H9 (cell line): ENCODE results near the gene NPAT. TPM values are rescaled to one million over a fixed set of nuclear protein-coding genes. Genes with fewer than 3 reads are reported as not detected.

Experiments
- DNase-seq: peaks from one replicate; pipeline ENCODE4 v3.0.0-alpha.2; 2017
- H2AFZ ChIP-seq: one replicate; pipeline ENCODE4 v1.6.1; 2013; ENCODE audit warnings: mild to moderate bottlenecking, low read length, control low read depth, moderate library complexity
- H2AK5ac ChIP-seq: 2 replicates; pipeline ENCODE4 v1.6.1; 2013; ENCODE audit warnings: low read length, control low read depth, mixed read lengths; ENCODE audit not compliant: insufficient read length
- H2BK120ac ChIP-seq: one replicate; pipeline ENCODE4 v1.6.1; 2013; ENCODE audit warnings: low read depth, mild to moderate bottlenecking, low read length, control low read depth, inconsistent platforms; ENCODE audit not compliant: poor library complexity, severe bottlenecking
- H2BK12ac ChIP-seq: 2 replicates; pipeline ENCODE4 v1.6.1; 2013; ENCODE audit warnings: low read length, control low read depth, mixed read lengths, low read depth; ENCODE audit not compliant: insufficient read length
- H2BK15ac ChIP-seq: 2 replicates; pipeline ENCODE4 v1.6.1; 2013; ENCODE audit warnings: low read depth, low read length, control low read depth
- H2BK20ac ChIP-seq: one replicate; pipeline ENCODE4 v1.6.1; 2013; ENCODE audit warnings: low read depth, mild to moderate bottlenecking, low read length, control low read depth, inconsistent platforms; ENCODE audit not compliant: poor library complexity, severe bottlenecking
- H2BK5ac ChIP-seq: 2 replicates; pipeline ENCODE4 v1.6.1; 2013; ENCODE audit warnings: low read length, control low read depth, mixed read lengths; ENCODE audit not compliant: insufficient read length
- H3K14ac ChIP-seq: 2 replicates; pipeline ENCODE4 v1.6.1; 2013; ENCODE audit warnings: low read length, control low read depth; ENCODE audit not compliant: insufficient read depth
- H3K18ac ChIP-seq: 2 replicates; pipeline ENCODE4 v1.6.1; 2013; ENCODE audit warnings: low read depth, mild to moderate bottlenecking, mixed read lengths, low read length, control low read depth; ENCODE audit not compliant: insufficient read length
- H3K23ac ChIP-seq: 2 replicates; pipeline ENCODE4 v1.6.1; 2013; ENCODE audit warnings: low read length, control low read depth, mixed read lengths, low read depth; ENCODE audit not compliant: insufficient read length
- H3K23me2 ChIP-seq: 2 replicates; pipeline ENCODE4 v1.6.1; 2013; ENCODE audit warnings: low read depth, mild to moderate bottlenecking, mixed read lengths, low read length, control low read depth; ENCODE audit not compliant: insufficient read length, poor library complexity, severe bottlenecking
- H3K27ac ChIP-seq: 2 replicates; pipeline ENCODE4 v1.5.1; 2013; ENCODE audit warnings: low read length, control low read depth, mixed read lengths, low read depth; ENCODE audit not compliant: insufficient read length
- H3K27me3 ChIP-seq: 2 replicates; pipeline ENCODE4 v1.6.1; 2013; ENCODE audit warnings: low read length, control low read depth, inconsistent platforms; ENCODE audit not compliant: insufficient read depth
- H3K4ac ChIP-seq: 2 replicates; pipeline ENCODE4 v1.6.1; 2013; ENCODE audit warnings: low read depth, mild to moderate bottlenecking, control low read depth, inconsistent platforms, low read length, moderate library complexity
- H3K4me1 ChIP-seq: 2 replicates; pipeline ENCODE4 v1.6.1; 2013; ENCODE audit warnings: low read length, control low read depth, inconsistent platforms; ENCODE audit not compliant: insufficient read depth
- H3K4me2 ChIP-seq: 2 replicates; pipeline ENCODE4 v1.6.1; 2013; ENCODE audit warnings: low read length, control low read depth, mixed read lengths; ENCODE audit not compliant: insufficient read length, insufficient read depth
- H3K56ac ChIP-seq: 2 replicates; pipeline ENCODE4 v1.6.1; 2013; ENCODE audit warnings: low read depth, mild to moderate bottlenecking, mixed read lengths, low read length, control low read depth; ENCODE audit not compliant: insufficient read length
- H3K79me1 ChIP-seq: 2 replicates; pipeline ENCODE4 v1.6.1; 2013; ENCODE audit warnings: low read depth, mild to moderate bottlenecking, moderate library complexity, low read length, control low read depth, inconsistent platforms; ENCODE audit not compliant: insufficient read depth, poor library complexity, severe bottlenecking
- H3K79me2 ChIP-seq: 2 replicates; pipeline ENCODE4 v1.6.1; 2013; ENCODE audit warnings: low read length, control low read depth, inconsistent platforms; ENCODE audit not compliant: insufficient read depth
- H3K9ac ChIP-seq: 2 replicates; pipeline ENCODE4 v1.6.1; 2013; ENCODE audit warnings: low read length, control low read depth, mixed read lengths; ENCODE audit not compliant: insufficient read length; ENCODE audit errors: extremely low read depth
- H3K9me3 ChIP-seq: one replicate; pipeline ENCODE4 v1.6.1; 2013; ENCODE audit warnings: low read depth, low read length, inconsistent platforms; ENCODE audit not compliant: control insufficient read depth
- H3T11ph ChIP-seq: one replicate; pipeline ENCODE4 v1.6.1; 2013; ENCODE audit warnings: mild to moderate bottlenecking, low read length, control low read depth, inconsistent platforms
- H4K20me1 ChIP-seq: one replicate; pipeline ENCODE4 v1.6.1; 2013; ENCODE audit not compliant: control insufficient read depth, insufficient read length, insufficient read depth
- H4K5ac ChIP-seq: 2 replicates; pipeline ENCODE4 v1.6.1; 2013; ENCODE audit warnings: low read depth, mild to moderate bottlenecking, mixed read lengths, low read length, control low read depth; ENCODE audit not compliant: insufficient read length
- H4K8ac ChIP-seq: replicated peaks from 2 replicates; pipeline ENCODE4 v1.6.1; 2013; ENCODE audit warnings: low read length, control low read depth, mixed read lengths, low read depth; ENCODE audit not compliant: insufficient read length
- H4K91ac ChIP-seq: 2 replicates; pipeline ENCODE4 v1.6.1; 2013; ENCODE audit warnings: low read depth, mild to moderate bottlenecking, moderate library complexity, mixed read lengths, low read length, control low read depth; ENCODE audit not compliant: insufficient read length
- H3K27ac Mint-ChIP-seq, 3 experiments: 2 replicates in 2 of 3; 3 replicates in 1 of 3; pipeline ENCODE4 v1.8.0; 2020 to 2021; ENCODE audit warnings: mixed read lengths in 3 of 3, mild to moderate bottlenecking in 1 of 3, moderate library complexity in 1 of 3
- H3K27me3 Mint-ChIP-seq: 2 replicates; pipeline ENCODE4 v1.8.0; 2021; ENCODE audit warnings: low read depth, mild to moderate bottlenecking, moderate library complexity, mixed read lengths
- H3K36me3 Mint-ChIP-seq, 3 experiments: 2 replicates in 2 of 3; 3 replicates in 1 of 3; pipeline ENCODE4 v1.8.0; 2020 to 2021; ENCODE audit warnings: low read depth in 3 of 3, mixed read lengths in 3 of 3; ENCODE audit not compliant: insufficient read depth in 1 of 3
- H3K4me1 Mint-ChIP-seq, 2 experiments: 2 replicates each; pipeline ENCODE4 v1.8.0; 2020; ENCODE audit warnings: mixed read lengths in 2 of 2
- H3K4me3 Mint-ChIP-seq, 2 experiments: 2 replicates in 1 of 2; 3 replicates in 1 of 2; pipeline ENCODE4 v1.8.0; 2020 to 2021; ENCODE audit warnings: mild to moderate bottlenecking in 2 of 2, mixed read lengths in 2 of 2, moderate library complexity in 1 of 2
- H3K9me3 Mint-ChIP-seq, 2 experiments: 2 replicates in 1 of 2; 3 replicates in 1 of 2; pipeline ENCODE4 v1.8.0; 2020; ENCODE audit warnings: mild to moderate bottlenecking in 2 of 2, mixed read lengths in 2 of 2, moderate library complexity in 1 of 2
- CTCF ChIP-seq: fragments of 200-600 bp; sonication (generic); conservative IDR thresholded peaks from 3 replicates; pipeline ENCODE4 v1.8.0; 2021; ENCODE audit warnings: antibody characterized with exemption, mild to moderate bottlenecking
- total RNA-seq: library from RNA; stranded (reverse); gene quantifications from 2 replicates; pipeline ENCODE4 v1.2.1, GENCODE V29; 2021

NPAT gene
- total RNA-seq, 1 experiment from 2014 or later: 22.9 TPM

- H3K23me2 ChIP-seq: no peaks in the 10 kb centered on the region
- no peaks in the 10 kb centered on the region for H3K4me1 ChIP-seq
- H2BK12ac ChIP-seq: no peak overlapping the region
- H2AK5ac ChIP-seq: no peak overlapping the region
- no peak overlapping the region for H2BK20ac ChIP-seq
- no peaks in the 10 kb centered on the region for H3K4me1 Mint-ChIP-seq
- H3T11ph ChIP-seq: no peak overlapping the region
- no peak overlapping the region for H4K91ac ChIP-seq
- H2AFZ ChIP-seq: no peak overlapping the region
- no peaks in the 10 kb centered on the region for H3K27me3 ChIP-seq
- no peak overlapping the region for H3K18ac ChIP-seq
- no peak overlapping the region for H4K5ac ChIP-seq
- H2BK120ac ChIP-seq: no peak overlapping the region
- H2BK5ac ChIP-seq: no peak overlapping the region
- H3K4ac ChIP-seq: no peak overlapping the region
- no peaks in the 10 kb centered on the region for H3K9me3 Mint-ChIP-seq
- no peak overlapping the region for H3K14ac ChIP-seq
- H3K9me3 ChIP-seq: no peaks in the 10 kb centered on the region
- H3K79me1 ChIP-seq: no peaks in the 10 kb centered on the region
- no peak overlapping the region for H3K27ac Mint-ChIP-seq
- H3K27me3 Mint-ChIP-seq: no peaks in the 10 kb centered on the region
- H3K27ac ChIP-seq: no peak overlapping the region
- no peak overlapping the region for H3K23ac ChIP-seq
- H3K79me2 ChIP-seq: no peaks in the 10 kb centered on the region
- no peaks in the 10 kb centered on the region for H4K20me1 ChIP-seq
- H3K4me2 ChIP-seq: no peak overlapping the region
- H3K36me3 Mint-ChIP-seq: peaks cover 7 to 32% (median 30%) of the 10 kb centered on the region in 3 experiments; a peak in 6 of 7 replicates
- no peak overlapping the region for H3K56ac ChIP-seq
- no peak overlapping the region for H3K9ac ChIP-seq
- no peak for TF ChIP-seq CTCF
- no peak for DNase-seq
- H4K8ac ChIP-seq: no peak overlapping the region
- H2BK15ac ChIP-seq: no peak overlapping the region
- no peak overlapping the region for H3K4me3 Mint-ChIP-seq
Observed at GRCh38 chr11:108239076-108239475, 16.6 kb upstream of the NPAT start.
